GDM1 (cell line): ENCODE results near the gene UPK3A.

Experiments
- DNase-seq: peaks from one replicate; lab custom pipeline; 2025; lab: John Stamatoyannopoulos, UW

The UPK3A gene

DNA sequence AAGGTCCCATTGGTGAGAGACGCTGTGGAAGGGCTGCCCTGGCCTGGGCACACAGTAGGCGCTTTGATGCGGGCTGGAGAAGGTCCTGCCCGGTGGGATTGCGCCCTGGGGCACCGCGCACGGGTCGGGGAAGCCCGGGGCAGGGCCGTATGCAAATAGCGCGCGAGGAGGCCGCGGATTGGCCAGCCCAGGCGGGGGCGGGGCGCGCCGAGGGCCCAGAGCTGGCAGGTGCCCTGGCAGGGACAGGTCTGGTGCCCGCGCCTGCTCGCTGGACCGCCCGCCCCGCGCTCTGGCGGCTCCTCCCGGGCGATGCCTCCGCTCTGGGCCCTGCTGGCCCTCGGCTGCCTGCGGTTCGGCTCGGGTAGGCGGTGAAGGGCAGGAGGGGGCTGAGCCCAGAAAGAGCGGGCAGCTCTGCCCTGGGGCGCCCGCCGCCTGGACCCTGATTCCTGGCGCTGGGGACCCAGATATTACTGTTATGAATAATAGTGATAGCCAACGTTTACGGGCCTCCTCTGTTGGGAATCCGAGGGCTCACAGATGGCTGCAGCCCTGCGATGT lies at the start of gene UPK3A:
TSS of gene UPK3A (plus strand) at position 245 of the 558 bp plus-strand sequence. CDS start at position 310, 65 bp downstream.
- no peak for DNase-seq

DNA sequence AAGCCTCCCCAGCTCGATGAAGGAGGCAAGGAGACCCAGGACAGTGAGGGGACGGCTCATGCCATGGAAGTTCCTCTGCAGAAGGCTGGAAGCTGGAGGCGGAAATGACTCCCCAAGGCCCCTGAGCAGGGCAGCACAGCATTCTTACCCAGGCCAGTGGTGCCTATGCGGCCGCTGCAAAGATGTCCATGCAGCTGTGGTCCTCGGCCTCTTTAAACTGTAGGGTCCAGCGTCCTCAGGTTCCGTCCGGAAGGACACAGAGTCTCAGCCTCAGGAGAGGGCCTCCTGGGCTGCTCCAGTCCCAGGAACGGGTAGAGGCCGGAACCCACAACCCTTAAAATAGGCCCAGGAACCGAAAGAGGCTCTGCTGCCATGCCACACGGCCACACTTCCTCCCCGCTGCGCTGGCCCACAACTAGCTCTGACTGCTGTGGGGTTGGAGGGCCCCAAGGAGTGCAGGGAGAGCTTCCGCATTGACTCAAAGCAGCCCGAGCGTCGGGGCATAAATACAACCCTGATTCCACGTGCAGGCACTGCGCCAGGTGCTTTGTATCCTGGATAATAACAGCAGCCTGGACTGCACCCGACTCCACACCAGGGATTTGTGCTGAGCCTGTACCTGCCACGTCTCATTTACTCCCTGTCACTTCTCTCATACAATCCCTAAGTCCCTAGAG lies 49.5 kb upstream of the UPK3A start:
- DNase-seq: peak; percentile 89

DNA sequence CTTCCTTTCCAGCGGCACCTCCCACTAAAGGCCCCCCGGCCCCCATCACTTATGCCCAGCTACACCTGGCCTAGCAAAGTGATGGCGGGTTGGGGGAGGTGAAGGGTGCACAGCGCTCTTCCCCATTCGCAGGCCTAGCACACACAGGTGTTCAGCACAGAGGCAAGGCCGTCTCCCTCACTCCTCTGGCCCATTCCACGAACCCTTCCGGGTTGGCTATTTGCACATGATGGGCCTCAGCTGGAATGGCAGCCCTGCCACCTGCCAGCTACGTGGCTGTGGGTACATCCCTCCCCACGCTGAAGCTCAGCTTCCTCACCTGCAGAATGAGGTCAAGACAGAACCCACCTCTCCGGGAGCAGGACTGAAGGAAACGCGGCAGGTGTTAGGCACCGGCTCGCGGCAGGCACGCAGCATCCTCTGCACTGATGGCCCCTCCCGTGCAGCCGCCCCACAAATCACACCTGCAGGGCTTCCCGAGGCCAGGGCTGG lies 48.9 kb upstream of the UPK3A start:
- no peak for DNase-seq

DNA sequence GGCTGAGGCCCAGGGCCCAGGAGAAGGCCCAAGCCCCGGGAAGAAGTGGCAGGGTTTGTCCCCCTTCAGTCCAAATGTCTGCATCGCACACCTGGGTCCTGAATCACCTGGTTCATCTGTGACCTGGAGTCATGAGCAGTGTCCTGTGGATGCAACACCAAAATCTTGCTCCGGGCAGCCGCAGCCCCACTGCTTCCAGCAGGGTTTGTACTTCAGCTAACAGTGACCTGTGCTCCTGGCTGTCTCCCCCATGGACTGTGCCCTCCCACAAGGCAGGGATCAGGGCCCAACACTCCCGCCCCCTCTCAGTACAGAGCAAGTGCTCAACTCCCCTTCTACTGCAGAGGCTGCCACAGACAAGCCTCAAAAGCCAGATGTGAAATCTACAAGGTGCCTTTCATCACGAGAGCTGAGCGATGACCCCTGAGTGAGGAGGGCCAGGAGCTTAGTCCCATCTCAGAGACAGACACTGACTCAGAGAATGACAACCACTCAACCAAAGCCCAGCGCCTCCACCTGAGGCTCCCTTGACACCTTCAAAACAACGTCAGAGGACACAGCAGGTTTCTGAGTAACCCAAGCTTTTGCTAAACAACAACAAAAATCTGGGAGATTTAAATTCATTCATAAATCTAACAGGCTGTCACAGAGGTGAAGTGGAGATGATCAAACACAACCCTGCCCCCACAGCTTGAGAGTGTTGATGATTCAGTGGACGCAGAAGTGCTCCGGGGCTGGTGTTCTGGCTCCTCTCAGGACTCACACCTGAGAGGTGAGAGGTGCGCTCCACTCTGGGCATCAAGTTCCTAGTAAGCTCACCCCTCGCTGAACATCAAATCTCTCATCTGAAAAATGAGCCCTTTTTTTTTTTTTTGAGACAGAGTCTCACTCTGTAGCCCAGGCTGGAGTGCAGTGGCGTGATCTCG lies 47.4 kb upstream of the UPK3A start:
- DNase-seq: no peak

DNA sequence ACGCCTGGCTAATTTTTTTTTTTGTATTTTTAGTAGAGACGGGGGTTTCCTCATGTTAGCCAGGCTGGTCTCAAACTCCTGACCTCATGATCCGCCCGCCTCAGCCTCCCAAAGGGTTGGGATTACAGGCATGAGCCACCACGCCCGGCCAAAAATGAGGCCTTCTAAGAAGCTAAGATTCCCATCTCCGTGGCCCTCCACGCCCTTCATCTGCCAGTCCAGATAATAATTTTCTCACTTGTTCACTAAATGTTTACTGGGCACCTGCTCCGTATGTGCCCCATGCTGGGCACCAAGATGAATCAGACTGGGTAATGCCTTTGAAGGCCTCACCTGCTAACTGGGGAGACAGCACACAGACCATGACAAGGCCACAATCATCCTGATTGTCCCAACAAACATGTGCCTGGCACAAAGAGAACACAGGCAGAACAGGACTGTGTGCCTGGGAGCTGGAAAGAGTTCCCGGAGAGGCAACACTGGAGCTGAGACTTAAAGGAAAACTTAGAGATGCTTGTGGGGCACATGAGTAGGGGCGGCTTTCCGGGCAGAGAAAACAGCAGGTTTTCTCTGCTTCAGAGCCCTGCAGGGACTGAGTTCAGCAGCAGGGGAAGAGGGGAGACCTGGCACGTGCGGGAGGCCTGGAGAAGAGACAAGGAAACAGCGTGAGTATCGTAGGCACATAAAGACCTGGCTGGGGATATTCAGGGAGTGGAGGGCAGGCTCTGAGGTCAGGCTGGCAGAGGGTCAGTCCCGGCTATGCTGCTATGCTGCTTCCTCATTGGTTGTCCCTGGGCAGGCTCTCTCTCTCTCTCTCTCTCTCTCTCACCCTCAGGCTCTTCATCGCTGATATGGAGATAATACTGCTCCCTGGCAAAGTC lies 46.4 kb upstream of the UPK3A start:
- no peak for DNase-seq

DNA sequence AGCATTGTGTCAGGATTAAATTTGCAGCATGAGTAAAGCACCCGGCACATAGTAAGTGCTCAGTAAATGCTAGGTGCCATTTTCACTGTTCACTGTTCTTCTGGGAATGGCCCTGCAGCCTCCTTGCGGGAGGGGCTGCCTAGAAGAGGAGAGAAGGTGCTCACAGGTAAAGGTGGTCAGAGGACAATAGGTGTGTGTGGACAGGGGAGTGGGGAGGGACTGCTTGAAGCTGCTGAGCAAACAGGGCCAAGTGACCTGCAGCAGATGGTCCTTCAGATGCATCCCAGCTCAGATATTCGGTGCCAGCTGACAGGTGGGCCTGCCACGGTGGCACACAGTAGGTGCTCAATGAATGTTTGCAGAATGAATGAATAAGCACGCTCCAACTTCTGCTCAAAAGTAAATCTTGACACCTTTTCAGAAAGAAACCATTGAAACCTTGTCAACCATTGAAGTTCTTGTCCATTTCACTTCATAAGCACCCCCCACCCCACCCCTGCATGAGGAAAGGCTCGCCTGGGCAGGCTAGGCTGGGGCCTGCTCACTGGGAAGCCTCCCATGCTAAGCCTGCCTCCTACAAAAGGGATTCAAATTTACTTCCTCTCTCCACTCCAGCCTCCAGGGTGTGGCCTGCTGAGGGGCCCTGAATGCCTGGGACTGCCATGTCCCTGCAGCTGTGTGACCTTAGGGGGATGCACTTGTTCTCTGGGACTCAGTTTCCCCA lies 45.6 kb upstream of the UPK3A start:
- no peak for DNase-seq

DNA sequence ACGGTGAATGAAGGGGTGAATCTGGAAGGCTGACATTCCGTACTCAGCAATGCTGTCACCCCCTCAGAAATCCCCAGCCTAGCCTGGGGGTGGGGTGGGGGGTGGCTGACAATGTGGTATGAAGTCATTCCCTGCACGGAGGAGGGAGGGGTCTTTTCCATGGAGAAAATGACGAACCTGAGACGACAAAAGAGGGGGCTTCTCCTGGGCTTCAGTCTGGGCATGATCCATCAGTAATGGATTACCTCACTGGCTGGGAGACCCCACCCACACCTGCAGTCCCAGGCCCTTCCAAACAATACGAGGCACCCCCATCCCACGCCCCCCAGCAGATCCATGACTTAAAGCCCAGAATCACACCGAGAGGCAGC lies 45.1 kb upstream of the UPK3A start:
- no peak for DNase-seq

DNA sequence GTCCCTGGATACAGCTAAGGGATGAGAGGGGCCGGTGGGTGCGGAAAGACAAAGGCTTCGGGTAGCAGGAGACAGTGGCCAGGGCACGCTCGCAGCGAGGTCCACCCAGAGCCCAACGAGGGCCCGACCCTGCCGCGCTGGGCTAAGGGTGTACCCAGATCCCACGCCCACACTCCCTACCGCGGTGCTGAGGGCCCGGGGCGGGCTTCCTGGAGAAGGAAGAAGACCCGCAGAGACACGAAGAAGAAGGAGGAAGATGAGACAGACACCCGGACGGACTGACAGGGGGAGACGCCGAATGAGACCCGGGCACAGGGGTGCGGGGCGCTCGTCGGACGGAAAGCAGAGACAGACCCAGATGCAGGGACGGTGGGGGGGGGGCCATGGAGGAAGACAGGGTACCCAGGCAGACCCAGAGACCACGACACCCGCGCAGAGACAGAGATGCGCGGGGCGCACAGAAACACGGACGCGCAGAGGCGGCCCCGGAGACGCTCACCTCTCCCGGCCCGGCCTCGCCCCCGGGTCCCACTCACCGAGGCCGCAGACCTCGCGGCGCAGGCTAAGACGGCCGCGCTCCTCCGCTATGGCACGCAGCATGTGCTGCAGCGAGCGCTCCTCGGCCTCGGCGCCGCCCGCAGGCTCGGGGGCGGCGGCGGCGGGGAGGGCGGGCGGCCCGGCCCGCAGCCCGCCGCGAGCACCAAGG lies 44.5 kb upstream of the UPK3A start:
- DNase-seq: no peak

DNA sequence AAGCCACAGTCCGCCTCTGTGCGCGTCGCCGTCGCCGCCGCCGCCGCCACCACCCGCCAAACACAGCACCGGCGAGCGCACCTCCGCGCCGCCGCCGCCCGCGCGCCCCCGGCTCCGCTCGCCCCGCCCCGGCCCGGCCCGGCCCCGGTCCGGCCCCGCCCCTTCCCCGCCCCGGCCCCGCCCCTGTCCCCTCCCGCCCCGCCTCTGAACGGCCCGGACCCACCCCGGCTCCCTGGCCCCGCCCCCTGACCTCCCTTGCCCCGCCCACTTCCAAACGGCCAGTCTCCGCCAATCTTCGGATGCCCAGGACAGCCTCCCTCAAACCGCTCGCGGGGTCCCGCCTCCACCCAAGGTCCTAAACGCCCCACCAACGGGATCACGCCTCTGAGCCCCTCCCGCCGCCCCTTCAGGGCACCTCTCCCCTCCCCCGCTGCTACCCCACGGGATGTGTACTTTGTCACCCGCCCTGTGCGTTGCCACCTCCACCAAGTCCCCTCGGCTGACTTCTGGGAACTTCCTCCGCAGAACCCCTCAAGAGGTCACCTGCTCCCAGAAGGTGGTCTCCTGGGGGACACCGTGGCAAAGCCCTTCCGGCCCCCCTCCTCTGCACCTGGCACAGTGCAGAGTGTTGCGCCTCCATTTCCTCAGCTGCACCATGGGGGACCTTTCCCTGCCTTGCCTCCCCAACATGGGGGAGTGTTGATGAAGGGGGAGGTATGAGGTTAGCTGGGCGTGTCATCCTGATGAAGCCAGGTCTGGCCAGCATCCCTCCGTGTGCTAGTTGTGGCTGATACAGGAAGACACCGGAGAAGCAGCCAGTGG lies 43.7 kb upstream of the UPK3A start, which contains the start of gene KIAA0930:
TSS of gene KIAA0930 (minus strand) at position 85 of the 822 bp plus-strand sequence. CDS start 191 bp downstream, outside the sequence.
- DNase-seq: peak; percentile 48

DNA sequence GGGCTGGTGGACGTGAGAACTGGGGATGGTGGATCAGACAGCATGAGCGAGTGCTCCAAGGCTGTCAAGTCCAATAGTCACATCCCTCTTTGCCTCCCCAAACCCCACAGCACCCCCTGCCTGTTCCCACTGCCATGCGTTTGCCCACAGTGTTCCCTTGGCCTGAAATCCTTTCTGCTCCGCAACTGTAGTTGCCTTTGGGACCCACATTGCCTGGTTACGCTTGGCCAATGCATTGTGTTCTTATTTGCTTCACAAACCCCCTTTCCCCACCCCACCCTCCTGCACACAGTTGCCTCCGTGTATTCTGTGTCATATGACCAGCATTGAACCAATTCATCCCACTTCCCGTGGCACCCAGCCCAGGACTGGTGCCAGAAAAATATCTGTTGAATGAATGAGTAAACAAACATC lies 42.0 kb upstream of the UPK3A start:
- DNase-seq: no peak

DNA sequence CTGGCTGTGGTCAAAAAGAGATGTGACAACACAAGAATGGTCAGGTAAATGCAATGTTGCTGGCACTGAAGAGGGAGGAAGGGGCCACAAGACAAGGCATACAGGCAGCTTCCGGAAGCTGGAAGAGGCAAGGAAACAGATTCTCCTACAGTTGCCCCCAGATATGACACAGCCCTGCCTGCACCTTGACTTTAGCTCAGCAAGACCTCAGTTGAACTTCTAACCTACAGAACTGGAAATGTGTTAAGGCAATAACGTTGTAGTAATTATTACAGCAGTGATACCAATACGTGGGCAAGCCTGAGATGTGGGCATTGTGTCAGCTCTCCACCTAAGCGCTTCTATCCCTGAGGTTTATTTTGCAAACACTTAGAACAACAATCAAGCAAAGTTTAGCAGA lies 39.8 kb upstream of the UPK3A start:
- no peak for DNase-seq

DNA sequence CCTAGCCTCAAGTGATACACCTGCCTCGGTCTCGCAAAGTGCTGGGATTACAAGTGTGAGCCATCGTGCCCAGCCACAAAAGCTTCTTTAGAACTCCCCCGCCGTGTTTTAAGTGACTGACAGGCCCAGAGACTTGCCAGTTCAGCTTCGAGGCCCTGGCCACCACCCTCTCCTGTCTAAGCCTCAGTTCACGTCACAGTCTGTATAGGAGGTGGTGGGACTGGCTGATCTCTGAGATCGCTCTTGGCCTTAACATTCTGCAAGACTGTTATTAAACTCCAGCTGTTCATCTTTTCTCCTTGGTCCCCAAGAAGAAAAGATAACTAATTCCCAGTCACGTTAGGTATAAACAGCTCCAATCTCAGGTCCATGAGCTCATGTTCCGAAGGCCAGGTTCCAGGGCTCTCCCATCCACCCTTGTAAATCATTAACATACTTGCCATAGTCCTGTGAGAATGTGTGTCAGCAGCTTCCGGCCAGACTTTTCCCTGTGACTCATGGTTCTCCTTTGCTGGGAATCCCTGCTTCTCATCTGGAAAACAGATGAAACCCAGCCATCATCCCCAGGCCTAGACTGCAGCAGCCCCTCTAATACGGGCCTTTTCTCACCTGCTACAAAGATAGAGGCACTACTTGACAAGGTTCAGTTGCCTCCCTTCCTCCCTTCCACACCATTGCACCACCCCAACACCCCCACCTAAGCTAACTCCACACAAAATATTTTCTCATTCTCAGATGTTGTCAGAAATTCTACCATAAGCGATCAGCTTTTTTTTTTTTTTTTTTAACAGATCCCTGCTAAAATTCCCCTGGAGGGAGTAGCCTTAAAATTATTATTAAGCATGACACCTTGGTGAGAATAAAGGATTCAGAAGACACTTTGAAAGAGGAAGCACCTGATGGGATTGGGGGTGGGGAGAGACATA lies 38.4 kb upstream of the UPK3A start:
- no peak for DNase-seq

DNA sequence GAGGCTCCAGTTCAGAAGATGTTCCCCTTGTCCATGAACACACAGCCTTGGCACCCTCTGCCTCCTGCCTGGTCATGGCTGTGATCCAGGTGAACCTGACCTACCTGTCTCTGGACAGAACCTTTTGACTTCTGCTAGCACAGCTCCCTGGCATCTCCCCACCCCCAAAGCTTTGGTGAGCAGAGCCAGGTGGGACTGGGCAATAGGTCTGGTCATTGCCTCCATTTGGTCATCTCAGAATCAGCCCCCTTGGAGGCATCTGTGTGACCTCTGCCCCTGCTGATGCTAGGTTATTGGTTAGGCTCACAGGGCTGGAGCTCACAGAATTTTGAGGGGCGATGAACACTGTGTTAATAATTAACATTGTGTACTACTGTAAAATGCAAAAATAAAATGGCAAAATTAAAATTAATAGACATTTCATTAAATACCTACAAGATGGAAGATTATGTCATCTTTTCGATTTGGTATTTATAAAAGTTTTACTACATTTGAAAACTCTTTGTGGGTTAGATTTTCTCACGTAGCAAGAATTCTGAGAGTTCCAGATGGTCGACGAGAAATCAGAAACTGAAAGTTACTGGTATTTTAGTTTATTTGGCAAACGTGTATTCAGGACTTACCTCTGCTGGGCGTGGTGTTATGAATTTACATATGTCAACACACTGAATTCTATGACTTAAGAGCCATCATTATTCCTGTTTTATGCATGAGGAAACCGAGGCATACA lies 35.8 kb upstream of the UPK3A start:
- no peak for DNase-seq

DNA sequence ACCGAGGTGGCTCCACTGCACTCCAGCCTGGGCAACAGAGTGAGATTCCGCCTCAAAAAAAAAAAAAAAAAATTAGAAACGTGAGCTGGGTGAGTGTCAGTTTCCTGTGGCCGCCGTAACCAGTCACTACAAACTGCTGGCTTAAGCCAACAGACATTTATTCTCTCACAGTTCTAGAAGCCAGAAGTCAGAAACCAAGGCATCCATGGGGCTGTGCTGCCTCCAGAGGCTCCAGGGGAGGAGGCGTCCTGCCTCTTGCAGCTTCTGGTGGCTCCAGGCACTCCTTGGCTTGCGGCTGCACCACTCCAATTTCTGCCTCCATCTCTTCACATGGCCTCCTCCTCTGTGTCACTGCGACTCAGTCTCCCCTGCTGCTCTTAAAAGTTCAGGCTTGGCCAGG lies 32.9 kb upstream of the UPK3A start:
- no peak for DNase-seq

DNA sequence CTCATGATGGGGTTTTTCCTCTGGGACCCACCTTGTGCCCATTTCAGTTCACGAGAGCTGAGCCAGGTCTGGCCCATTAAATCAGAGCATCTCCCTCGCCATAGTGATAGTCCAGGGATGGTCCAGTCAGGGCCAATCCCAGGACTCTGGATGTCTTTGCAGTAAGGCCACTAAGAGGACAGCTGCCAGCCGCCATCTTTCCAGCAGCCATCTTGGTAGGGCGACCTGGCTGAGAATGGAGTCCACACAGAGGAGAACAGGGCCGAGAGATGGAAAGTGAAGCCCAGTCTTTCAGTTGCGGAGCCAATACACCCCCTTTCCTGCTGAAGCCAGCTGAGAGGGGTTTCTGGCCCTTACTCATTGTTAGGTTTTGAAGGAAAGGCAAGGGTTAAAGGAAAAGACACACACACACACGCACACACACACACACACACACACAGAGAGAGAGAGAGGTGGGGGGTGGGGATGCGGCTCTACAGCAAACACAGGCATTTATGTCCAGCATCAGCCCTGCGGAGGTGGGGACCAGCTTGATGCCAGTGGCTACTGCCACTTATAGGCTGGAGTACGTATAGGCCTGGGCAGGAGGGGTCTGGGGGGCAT lies 31.6 kb upstream of the UPK3A start:
- no peak for DNase-seq

DNA sequence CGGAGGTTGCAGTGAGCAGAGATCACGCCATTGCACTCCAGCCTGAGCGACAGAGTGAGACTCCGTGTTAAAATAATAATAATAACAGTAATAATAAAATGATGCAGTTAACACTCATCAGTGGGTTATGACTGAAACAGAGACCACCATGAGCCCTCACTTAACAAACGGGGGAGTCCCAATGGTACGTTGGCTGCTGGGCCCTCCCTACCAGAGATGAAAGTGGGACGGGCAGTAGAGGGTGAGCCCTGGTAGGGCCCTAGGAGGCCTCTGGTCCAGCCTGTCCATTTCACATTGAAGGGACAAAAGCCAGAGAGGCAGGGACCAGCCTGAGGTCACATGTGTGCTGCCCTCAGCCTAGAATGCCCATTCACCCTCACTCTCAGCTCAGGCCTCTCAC lies 30.4 kb upstream of the UPK3A start:
- no peak for DNase-seq

DNA sequence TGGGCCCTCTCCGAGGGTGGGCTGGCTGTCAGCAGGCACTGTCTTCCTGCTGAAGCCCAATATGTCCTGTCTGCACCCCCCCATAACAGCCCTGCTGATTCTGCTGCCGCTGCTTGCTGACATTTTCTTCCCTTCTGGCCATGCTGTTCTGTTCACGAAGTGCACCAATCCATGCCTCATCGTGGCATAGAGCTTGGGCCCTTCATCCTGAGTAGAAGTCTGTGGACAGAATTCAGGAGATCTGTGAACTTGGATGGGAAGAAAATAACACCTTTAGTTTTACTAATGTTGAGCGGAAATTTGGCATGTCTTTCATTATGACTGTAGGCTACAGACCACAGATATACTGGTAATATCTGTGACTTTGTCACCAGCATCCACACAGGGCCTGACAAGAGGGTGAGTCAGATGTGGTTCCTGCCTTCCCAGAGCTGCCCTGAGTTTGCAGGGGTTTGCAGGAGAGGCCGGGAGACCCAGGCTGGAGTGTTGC lies 29.9 kb upstream of the UPK3A start:
- no peak for DNase-seq
